IMR-90 (cell line): ENCODE measurements around the gene NECAB2. TPM values are rescaled to one million over a fixed set of nuclear protein-coding genes. Genes with fewer than 3 reads are reported as not detected.

ENCODE experiments used
- ATAC-seq: fragments of 200-7000 bp; cut with Tn5 transposase; 2 replicates; pipeline ENCODE4 v1.9.1; 2020; ENCODE audit warnings: low read depth, mild to moderate bottlenecking, moderate library complexity
- BruUV-seq: library from RNA; stranded (reverse); fragments of 400-500 nt; replicated peaks from 2 replicates; lab custom pipeline; 2021; lab: Mats Ljungman, UMichigan
- CTCF ChIA-PET: fragments of 300-600 bp; formaldehyde crosslinking; extraction: SDS; loops from one replicate; lab custom pipeline; 2021; ENCODE audit warnings: antibody characterized with exemption; lab: Yijun Ruan, JAX
- POLR2A ChIA-PET: fragments of 300-600 bp; sonication (Branson Sonifier 250); formaldehyde crosslinking; loops from one replicate; lab custom pipeline; 2022; ENCODE audit warnings: antibody characterized with exemption; ENCODE audit not compliant: unreplicated experiment; lab: Charles Lee
- DNase-seq: peaks from one replicate; pipeline ENCODE4 v3.0.0; 2013
- H2AFZ ChIP-seq: replicated peaks from 2 replicates; pipeline ENCODE3; 2013; ENCODE audit warnings: low read length, mild to moderate bottlenecking; ENCODE audit not compliant: poor library complexity
- H2AK5ac ChIP-seq: 2 replicates; pipeline ENCODE4 v1.6.1; 2013; ENCODE audit warnings: low read depth, low read length, inconsistent platforms
- H2AK9ac ChIP-seq: replicated peaks from 2 replicates; pipeline ENCODE3; 2013; ENCODE audit warnings: mild to moderate bottlenecking, low read depth, low read length, moderate library complexity; ENCODE audit not compliant: poor library complexity
- H2BK120ac ChIP-seq: 2 replicates; pipeline ENCODE4 v1.6.1; 2013; ENCODE audit warnings: low read depth, low read length, inconsistent platforms
- H2BK15ac ChIP-seq: 3 replicates; pipeline ENCODE4 v1.6.1; 2013; ENCODE audit warnings: low read depth, low read length, inconsistent platforms
- H2BK20ac ChIP-seq: 2 replicates; pipeline ENCODE4 v1.6.1; 2013; ENCODE audit warnings: low read depth, mild to moderate bottlenecking, inconsistent platforms, low read length, moderate library complexity
- H2BK5ac ChIP-seq: 2 replicates; pipeline ENCODE4 v1.6.1; 2013; ENCODE audit warnings: mild to moderate bottlenecking, low read depth, low read length, inconsistent platforms; ENCODE audit not compliant: poor library complexity, severe bottlenecking
- H3K14ac ChIP-seq: replicated peaks from 2 replicates; pipeline ENCODE4 v1.6.1; 2013; ENCODE audit warnings: low read depth, low read length, inconsistent platforms
- H3K18ac ChIP-seq: 2 replicates; pipeline ENCODE4 v1.6.1; 2013; ENCODE audit warnings: low read depth, low read length, control low read depth
- H3K23ac ChIP-seq: 2 replicates; pipeline ENCODE4 v1.6.1; 2013; ENCODE audit warnings: low read depth, low read length, inconsistent platforms
- H3K27ac ChIP-seq: 2 replicates; pipeline ENCODE4 v1.5.1; 2013; ENCODE audit warnings: mild to moderate bottlenecking, control low read depth, low read length; ENCODE audit not compliant: insufficient read depth
- H3K27me3 ChIP-seq: 2 replicates; pipeline ENCODE4 v1.6.1; 2013; ENCODE audit warnings: low read length; ENCODE audit not compliant: control insufficient read depth, insufficient read depth
- H3K36me3 ChIP-seq: 2 replicates; pipeline ENCODE4 v1.6.1; 2013; ENCODE audit warnings: low read length, mixed read lengths; ENCODE audit not compliant: control insufficient read depth, insufficient read depth
- H3K4ac ChIP-seq: 2 replicates; pipeline ENCODE4 v1.6.1; 2013; ENCODE audit warnings: low read depth, low read length, inconsistent platforms
- H3K4me1 ChIP-seq: 2 replicates; pipeline ENCODE4 v1.6.1; 2013; ENCODE audit warnings: low read length, mixed read lengths; ENCODE audit not compliant: control insufficient read depth, insufficient read depth
- H3K4me2 ChIP-seq: 2 replicates; pipeline ENCODE4 v1.6.1; 2013; ENCODE audit warnings: low read depth, mild to moderate bottlenecking, control low read depth, low read length, moderate library complexity
- H3K4me3 ChIP-seq: 2 replicates; pipeline ENCODE4 v1.5.1; 2013; ENCODE audit warnings: low read depth, mild to moderate bottlenecking, control low read depth, low read length, moderate library complexity; ENCODE audit not compliant: insufficient read depth
- H3K56ac ChIP-seq: 2 replicates; pipeline ENCODE4 v1.6.1; 2013; ENCODE audit warnings: low read length, inconsistent platforms; ENCODE audit not compliant: insufficient read depth; ENCODE audit errors: extremely low read depth
- H3K79me1 ChIP-seq, 2 experiments: 2 replicates each; pipeline ENCODE4 v1.6.1; 2013; ENCODE audit warnings: low read length in 2 of 2, inconsistent platforms in 1 of 2, low read depth in 1 of 2
- H3K9ac ChIP-seq: 2 replicates; pipeline ENCODE4 v1.6.1; 2013; ENCODE audit warnings: low read depth, low read length, control low read depth
- H3K9me1 ChIP-seq: 2 replicates; pipeline ENCODE4 v1.6.1; 2013; ENCODE audit warnings: low read length, inconsistent platforms; ENCODE audit not compliant: insufficient read depth
- H3K9me3 ChIP-seq: 2 replicates; pipeline ENCODE4 v1.6.1; 2013; ENCODE audit warnings: low read length; ENCODE audit not compliant: control insufficient read depth, insufficient read depth
- H4K20me1 ChIP-seq: 2 replicates; pipeline ENCODE4 v1.6.1; 2013; ENCODE audit warnings: low read length, inconsistent platforms; ENCODE audit not compliant: insufficient read depth
- H4K5ac ChIP-seq: 2 replicates; pipeline ENCODE4 v1.6.1; 2013; ENCODE audit warnings: mild to moderate bottlenecking, low read depth, low read length, control low read depth
- H4K8ac ChIP-seq, 2 experiments: 2 replicates each; pipeline ENCODE4 v1.6.1; 2013; ENCODE audit warnings: low read depth in 2 of 2, low read length in 2 of 2, control low read depth in 1 of 2, inconsistent platforms in 1 of 2
- H4K91ac ChIP-seq: 2 replicates; pipeline ENCODE4 v1.6.1; 2013; ENCODE audit warnings: low read depth, low read length, inconsistent platforms; ENCODE audit not compliant: insufficient read depth
- BHLHE40 ChIP-seq: fragments of 150-350 bp; IDR thresholded peaks from 2 replicates; pipeline ENCODE4 v1.6.1; 2016; ENCODE audit warnings: mild to moderate bottlenecking, low read depth, low read length
- CEBPB ChIP-seq: IDR thresholded peaks from 2 replicates; pipeline ENCODE4 v1.6.1; 2012; ENCODE audit warnings: low read depth, low read length, improper control_type of control experiment
- MAFK ChIP-seq: IDR thresholded peaks from 2 replicates; pipeline ENCODE4 v1.6.1; 2012; ENCODE audit warnings: low read depth, low read length, improper control_type of control experiment
- POLR2A ChIP-seq: IDR thresholded peaks from 2 replicates; pipeline ENCODE4 v1.6.1; 2012; ENCODE audit warnings: mild to moderate bottlenecking, low read depth, low read length
- RAD21 ChIP-seq: IDR thresholded peaks from 2 replicates; pipeline ENCODE4 v1.6.1; 2012; ENCODE audit warnings: low read length, improper control_type of control experiment
- RFX5 ChIP-seq: IDR thresholded peaks from 2 replicates; pipeline ENCODE4 v1.8.0; 2012; ENCODE audit warnings: low read depth, mild to moderate bottlenecking, low read length, moderate library complexity
- WGBS, 2 experiments: methylation state at CpG; one replicate each; pipeline versions ENCODE4 v1.1.5 to v1.1.7; 2013; ENCODE audit warnings: missing lambda C conversion rate in 2 of 2; ENCODE audit not compliant: insufficient read length in 1 of 2; ENCODE audit errors: extremely low coverage in 2 of 2; 5-methylcytosine and 5-hydroxymethylcytosine counted together
- dilution Hi-C: fragments of 300-500 bp; cut with HindIII; formaldehyde crosslinking; loops from one replicate; pipeline ENCODE4 v1.14.3; 2018; ENCODE audit warnings: low sequenced_read_pairs; ENCODE audit not compliant: unreplicated experiment
- in situ Hi-C: fragments of 300-500 bp; cut with MboI; formaldehyde crosslinking; loops from 3 replicates; pipeline ENCODE4 v1.14.3; 2019; ENCODE audit warnings: low sequenced_read_pairs, inconsistent platforms, mixed read lengths
- intact Hi-C: fragments of 100-400 bp; cut with micrococcal nuclease; formaldehyde crosslinking; loops from 2 replicates; pipeline ENCODE4 v1.10.0; 2022
- polyA plus RNA-seq, 3 experiments: library from polyadenylated mRNA; depleted of rRNA; stranded (reverse); fragments of >200 nt; gene quantifications; 2 replicates each; pipeline ENCODE4 v1.2.3, GENCODE V29; 2012; ENCODE audit warnings: low replicate concordance in 1 of 3
- total RNA-seq: library from RNA; depleted of rRNA; stranded (reverse); fragments of >200 nt; gene quantifications from 2 replicates; pipeline ENCODE4 v1.2.3, GENCODE V29; 2012
- TF ChIP-seq, protein P1 (sequence below): fragments of 150-350 bp; IDR thresholded peaks from 2 replicates; pipeline ENCODE4 v1.6.1; 2017; ENCODE audit warnings: mild to moderate bottlenecking, antibody characterized with exemption, low read length, low read depth

NECAB2 gene
- total and polyA plus RNA-seq, 2 of the 4 experiments (the other 2 are of a cell fraction), result 0.27 TPM; not detected in 1

DNA sequence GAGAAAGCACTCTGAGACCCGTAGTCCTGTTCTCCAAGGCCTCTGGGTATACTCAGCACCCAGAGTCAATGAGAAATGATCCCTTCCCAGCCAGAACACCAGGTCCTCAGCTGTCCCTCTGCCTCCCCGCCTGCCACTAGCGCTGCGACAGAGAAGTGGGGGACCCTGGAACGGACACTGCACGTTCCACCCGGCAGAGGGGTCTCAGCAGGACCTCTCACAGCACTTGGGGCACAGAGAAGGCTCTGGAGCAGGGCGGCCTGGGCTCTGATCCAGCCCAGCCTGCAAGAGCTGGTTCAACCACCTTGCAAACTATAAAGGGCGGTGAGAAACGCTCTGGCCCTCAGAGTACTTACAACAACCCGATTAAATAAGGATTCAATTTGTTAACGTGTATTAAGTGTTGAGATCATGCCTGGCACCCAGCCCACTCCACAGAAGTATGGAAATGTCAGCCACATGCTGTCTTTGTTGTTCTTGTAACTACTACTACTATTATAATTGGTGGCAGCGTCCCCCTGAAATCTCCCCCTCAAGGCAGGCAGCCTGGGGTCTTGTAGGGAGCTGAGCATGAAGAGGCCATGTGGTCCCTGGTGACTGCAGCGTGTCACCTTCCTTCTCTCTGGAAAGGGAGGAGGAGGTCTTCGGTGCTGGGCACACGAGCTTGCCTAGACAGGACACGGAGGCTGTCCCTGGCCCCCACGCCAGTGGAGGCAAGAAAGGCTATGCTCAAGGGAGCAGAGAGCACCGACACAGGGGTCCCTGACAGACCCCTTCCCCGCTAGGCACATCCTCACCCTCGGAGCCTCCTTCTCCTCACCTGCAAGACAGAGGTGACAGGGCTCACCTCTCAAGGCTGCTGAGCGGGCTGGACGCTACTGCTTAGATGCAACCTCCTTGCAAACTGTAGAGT is 12.6 kb upstream of the NECAB2 start:
- dilution Hi-C loops (no loop called here), in situ Hi-C loops (loop anchor here (25.0 kb wide), 1 partner anchor 532 kb away; no protein-coding TSS in a partner anchor), intact Hi-C loops (loop anchor here (1.0 kb wide), 1 partner anchor 107 kb away; no protein-coding TSS in a partner anchor)
- Histone ChIP-seq H3K4ac (0 out of 2 replicates have a peak overlapping the region, but pooled peaks have one; percentile 19), H2BK5ac (no peak overlapping the region), H3K4me2 (no peak overlapping the region), H3K79me1 (peaks cover 0 to 25% of the 10 kb centered on the region in 2 experiments; a peak in 1 of 4 replicates), H3K56ac (no peak overlapping the region), H3K4me3 (no peak overlapping the region), H2AK9ac (peak overlapping the region; percentile 85), H3K9me3 (no peaks in the 10 kb centered on the region), H4K20me1 (peaks cover 21% of the 10 kb centered on the region; the same call in 1 of the 2 replicates), H2BK120ac (no peak overlapping the region), H3K27me3 (no peaks in the 10 kb centered on the region), H2BK20ac (no peak overlapping the region), H2AFZ (peak overlapping the region; percentile 59), H4K8ac (no peak overlapping the region), H3K4me1 (peaks cover 14% of the 10 kb centered on the region), H2AK5ac (peak overlapping the region; percentile 43), H3K18ac (no peak overlapping the region), H4K91ac (0 out of 2 replicates have a peak overlapping the region, but pooled peaks have one; percentile 35), H2BK15ac (no peak overlapping the region), H3K27ac (no peak overlapping the region), H3K23ac (no peak overlapping the region), H3K36me3 (peaks cover 18% of the 10 kb centered on the region), H4K5ac (no peak overlapping the region), H3K9ac (no peak overlapping the region), H3K9me1 (peaks cover 6% of the 10 kb centered on the region), H3K14ac (no peak overlapping the region)
- POLR2A ChIA-PET, result no interaction called here
- 96% methylated on average over 5 of the region's 23 CpGs; no CpG with 5 or more reads in 1 of the 2 experiments for WGBS, 2 experiments
- CTCF ChIA-PET, result no interaction called here
- DNase-seq (peak; percentile 55), ATAC-seq (no peak)
- TF ChIP-seq MAFK (no peak), RAD21 (no peak), RFX5 (no peak), POLR2A (no peak), CEBPB (no peak), BHLHE40 (no peak)
- TF ChIP-seq, protein P1, sequence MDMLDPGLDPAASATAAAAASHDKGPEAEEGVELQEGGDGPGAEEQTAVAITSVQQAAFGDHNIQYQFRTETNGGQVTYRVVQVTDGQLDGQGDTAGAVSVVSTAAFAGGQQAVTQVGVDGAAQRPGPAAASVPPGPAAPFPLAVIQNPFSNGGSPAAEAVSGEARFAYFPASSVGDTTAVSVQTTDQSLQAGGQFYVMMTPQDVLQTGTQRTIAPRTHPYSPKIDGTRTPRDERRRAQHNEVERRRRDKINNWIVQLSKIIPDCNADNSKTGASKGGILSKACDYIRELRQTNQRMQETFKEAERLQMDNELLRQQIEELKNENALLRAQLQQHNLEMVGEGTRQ, result no peak
- BruUV-seq, result no TSS peak
